ENCODE measurements around the gene TMEM38A. TPM values are rescaled to one million over a fixed set of nuclear protein-coding genes. Genes with fewer than 3 reads are reported as not detected.
"Not testable (repeated sequence)": the region's sequence is repeated elsewhere in the genome, so short reads cannot be mapped to it uniquely, and the experiment has no call there.

TMEM38A gene
- total RNA-seq, 1 donor from 2014 or later: 3.4 TPM

DNA sequence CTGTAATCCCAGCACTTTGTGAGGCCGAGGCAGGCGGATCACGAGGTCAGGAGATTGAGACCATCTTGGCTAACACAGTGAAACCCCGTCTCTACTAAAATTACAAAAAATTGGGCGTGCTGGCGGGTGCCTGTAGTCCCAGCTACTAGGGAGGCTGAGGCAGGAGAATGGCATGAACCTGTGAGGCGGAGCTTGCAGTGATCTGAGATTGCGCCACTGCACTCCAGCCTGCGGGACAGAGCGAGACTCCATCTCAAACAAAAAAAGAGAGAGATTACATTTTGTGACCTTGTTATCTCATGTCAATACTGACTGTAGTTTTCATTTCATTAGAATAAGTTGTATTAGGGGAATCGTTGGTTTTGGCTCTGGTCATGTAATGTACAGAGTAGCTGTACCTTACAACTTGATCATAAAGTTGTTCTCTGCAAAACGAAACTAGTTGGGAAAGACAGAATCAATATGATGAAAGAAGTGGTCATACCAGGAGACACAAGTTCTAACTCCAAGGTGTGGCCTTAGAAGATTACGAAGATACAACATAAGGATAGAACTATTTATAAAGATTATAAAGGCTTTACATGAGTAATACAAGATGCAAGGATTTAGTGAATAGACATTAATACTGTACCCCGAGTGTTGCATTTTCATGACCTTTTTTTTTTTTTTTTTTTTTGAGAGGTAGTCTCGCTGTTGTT, 15.3 kb downstream of the TMEM38A start:
- intact Hi-C loops (cut with micrococcal nuclease): no loop called here

DNA sequence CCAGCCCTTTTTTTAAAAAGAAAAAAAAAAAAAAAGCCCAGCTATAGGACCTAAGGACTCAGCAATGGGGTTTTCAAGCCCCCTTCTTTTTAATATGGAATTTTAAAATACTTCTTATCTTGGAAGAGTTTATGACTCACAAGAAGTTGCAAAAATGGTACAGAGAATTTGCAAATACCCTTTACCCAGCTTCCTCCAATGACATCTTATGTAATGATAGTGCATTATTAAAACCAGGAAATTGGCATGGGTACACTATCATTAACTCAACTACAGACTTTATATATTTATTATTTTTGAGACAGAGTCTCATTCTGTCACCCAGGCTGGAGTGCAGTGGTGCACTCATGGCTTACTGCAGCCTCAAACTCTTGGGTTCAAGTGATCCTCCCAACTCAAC, 16.1 kb downstream of the TMEM38A start:
- intact Hi-C loops (cut with micrococcal nuclease): no loop called here

DNA sequence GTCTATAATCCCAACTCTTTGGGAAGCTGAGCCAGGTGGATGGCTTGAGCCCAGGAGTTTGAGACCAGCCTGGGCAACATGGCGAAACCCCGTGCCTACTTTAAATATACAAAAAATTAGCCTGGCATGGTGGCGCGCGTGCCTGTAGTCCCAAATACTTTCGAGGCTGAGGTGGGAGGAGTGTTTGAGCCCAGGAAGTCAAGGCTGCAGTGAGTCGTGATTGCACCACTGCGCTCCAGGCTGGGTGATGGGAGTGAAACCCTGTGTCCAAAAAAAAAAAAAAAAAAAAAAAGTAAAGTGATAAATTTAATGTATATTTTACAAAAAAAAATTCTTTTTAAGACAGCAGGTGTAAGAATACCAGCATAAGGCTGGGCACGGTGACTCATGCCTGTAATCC, 17.6 kb downstream of the TMEM38A start:
- intact Hi-C loops (cut with micrococcal nuclease): no loop called here

DNA sequence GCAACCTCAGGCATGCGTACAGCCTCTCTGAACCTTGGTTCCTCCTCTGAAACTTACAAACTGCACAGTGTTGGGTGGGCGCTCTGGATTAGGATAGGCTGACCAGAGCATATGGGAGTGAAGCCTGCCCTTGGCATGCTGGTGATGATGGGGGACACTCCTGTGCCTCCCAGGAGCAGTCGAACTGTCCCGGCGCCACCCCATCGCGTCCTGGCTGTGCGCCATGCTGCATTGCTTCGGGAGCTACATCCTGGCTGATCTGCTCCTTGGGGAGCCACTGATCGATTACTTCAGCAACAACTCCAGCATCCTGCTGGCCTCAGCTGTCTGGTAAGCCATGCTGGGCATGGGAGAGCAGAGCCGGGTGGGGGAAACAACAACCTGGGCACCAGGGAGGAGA, 18.9 kb downstream of the TMEM38A start:
- intact Hi-C loops (cut with micrococcal nuclease): no loop called here

GRCh38 chr19:16682539-16682938, 21.6 kb downstream of the TMEM38A start:
- intact Hi-C loops (cut with micrococcal nuclease): no loop called here

DNA sequence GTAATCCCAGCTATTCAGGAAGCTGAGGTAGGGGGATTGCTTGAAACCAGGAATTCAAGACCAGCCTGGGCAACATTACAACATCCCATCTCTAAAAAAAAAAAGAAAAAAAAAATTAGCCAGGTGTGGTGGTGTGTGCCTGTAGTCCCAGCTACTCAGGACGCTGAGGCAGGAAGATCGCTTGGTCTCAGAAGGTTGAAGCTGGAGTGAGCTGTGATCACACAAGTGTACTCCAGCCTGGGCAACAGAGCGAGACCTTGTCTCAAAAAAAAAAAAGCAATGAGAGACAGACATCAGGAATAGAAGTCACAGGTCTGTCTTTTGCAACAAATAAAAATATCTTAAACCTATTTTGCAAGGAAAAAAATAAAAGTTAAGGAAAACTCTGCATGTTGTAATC, 23.3 kb downstream of the TMEM38A start:
- intact Hi-C loops (cut with micrococcal nuclease): no loop called here

- intact Hi-C loops (cut with micrococcal nuclease): no loop called here
Observed at GRCh38 chr19:16688084-16688483, 27.1 kb downstream of the TMEM38A start.

GRCh38 chr19:16698914-16699313, 38.0 kb downstream of the TMEM38A start:
- intact Hi-C loops (cut with micrococcal nuclease): no loop called here

- intact Hi-C loops (cut with micrococcal nuclease): no loop called here
Observed at GRCh38 chr19:16702123-16702522, 41.2 kb downstream of the TMEM38A start.

- intact Hi-C loops (cut with micrococcal nuclease): no loop called here
Observed at GRCh38 chr19:16703677-16704076, 42.7 kb downstream of the TMEM38A start.

GRCh38 chr19:16710870-16711269, 49.9 kb downstream of the TMEM38A start:
- intact Hi-C loops (cut with micrococcal nuclease): not testable (repeated sequence)

GRCh38 chr19:16712295-16712694, 51.4 kb downstream of the TMEM38A start:
- intact Hi-C loops (cut with micrococcal nuclease): not testable (repeated sequence)

GRCh38 chr19:16714702-16715287, 53.9 kb downstream of the TMEM38A start:
- intact Hi-C loops (cut with micrococcal nuclease): no loop called here

GRCh38 chr19:16715611-16716010, 54.7 kb downstream of the TMEM38A start:
- intact Hi-C loops (cut with micrococcal nuclease): no loop called here

GRCh38 chr19:16721051-16721450, 60.1 kb downstream of the TMEM38A start:
- intact Hi-C loops (cut with micrococcal nuclease): no loop called here

- intact Hi-C loops (cut with micrococcal nuclease): no loop called here
Observed at GRCh38 chr19:16722591-16722990, 61.7 kb downstream of the TMEM38A start.

GRCh38 chr19:16726916-16727315, 66.0 kb downstream of the TMEM38A start:
- intact Hi-C loops (cut with micrococcal nuclease): no loop called here

DNA sequence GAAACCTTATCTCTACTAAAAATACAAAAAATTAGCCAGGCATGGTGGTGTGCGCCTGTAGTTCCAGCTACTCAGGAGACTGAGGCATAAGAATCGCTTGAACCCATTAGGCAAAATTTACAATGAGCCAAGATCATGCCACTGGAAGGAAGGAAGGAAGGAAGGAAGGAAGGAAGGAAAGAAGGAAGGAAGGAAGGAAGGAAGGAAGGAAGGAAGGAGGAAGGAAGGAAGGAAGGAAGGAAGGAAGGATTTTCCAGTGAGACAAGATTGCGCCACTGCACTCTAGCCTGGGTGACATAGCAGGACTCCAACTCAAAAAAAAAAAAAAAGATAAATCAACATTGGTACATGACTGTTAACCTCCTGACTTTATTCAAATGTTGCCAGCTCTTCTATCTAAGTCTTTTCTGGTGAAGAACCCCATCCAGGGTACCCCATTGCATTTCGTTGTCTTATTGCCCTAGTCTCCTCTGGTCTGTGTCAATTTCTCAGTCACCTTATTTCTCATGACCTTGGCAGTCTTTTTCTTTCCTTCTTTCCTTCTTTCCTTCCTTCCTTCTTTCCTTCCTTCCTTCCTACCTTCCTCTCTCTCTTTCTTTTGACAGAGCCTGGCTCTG, 74.8 kb downstream of the TMEM38A start:
- intact Hi-C loops (cut with micrococcal nuclease): not testable (repeated sequence)

DNA sequence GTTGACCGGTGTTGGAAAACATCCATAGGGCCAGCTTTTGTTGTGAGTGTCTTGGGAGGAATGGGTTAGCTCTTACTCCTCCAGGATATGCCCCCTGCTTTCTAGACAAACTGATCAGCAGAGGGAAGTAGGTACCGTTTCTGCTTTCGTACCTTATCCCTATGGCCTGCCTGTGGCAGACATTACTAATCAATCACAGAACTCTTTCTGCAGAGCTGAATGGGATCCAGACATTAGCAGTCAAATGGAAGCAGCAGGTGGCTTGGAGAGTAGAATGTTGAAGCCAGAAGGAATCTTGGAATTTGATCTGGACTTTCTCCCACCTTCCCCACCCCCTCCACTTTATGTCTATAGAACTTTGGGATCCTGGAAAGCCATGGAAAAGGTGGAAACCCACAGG, 75.8 kb downstream of the TMEM38A start:
- intact Hi-C loops (cut with micrococcal nuclease): no loop called here

- intact Hi-C loops (cut with micrococcal nuclease): no loop called here
Observed at GRCh38 chr19:16737911-16738310, 77.0 kb downstream of the TMEM38A start.

- intact Hi-C loops (cut with micrococcal nuclease): no loop called here
Observed at GRCh38 chr19:16739546-16739945, 78.6 kb downstream of the TMEM38A start.
